ENCODE results near the gene OR5A2.
A peak's percentile ranks its signal among the peaks of the same experiment; 100 is the strongest.
"Not testable (repeated sequence)": the region's sequence is repeated elsewhere in the genome, so short reads cannot be mapped to it uniquely, and the experiment has no call there.

OR5A2 gene

DNA sequence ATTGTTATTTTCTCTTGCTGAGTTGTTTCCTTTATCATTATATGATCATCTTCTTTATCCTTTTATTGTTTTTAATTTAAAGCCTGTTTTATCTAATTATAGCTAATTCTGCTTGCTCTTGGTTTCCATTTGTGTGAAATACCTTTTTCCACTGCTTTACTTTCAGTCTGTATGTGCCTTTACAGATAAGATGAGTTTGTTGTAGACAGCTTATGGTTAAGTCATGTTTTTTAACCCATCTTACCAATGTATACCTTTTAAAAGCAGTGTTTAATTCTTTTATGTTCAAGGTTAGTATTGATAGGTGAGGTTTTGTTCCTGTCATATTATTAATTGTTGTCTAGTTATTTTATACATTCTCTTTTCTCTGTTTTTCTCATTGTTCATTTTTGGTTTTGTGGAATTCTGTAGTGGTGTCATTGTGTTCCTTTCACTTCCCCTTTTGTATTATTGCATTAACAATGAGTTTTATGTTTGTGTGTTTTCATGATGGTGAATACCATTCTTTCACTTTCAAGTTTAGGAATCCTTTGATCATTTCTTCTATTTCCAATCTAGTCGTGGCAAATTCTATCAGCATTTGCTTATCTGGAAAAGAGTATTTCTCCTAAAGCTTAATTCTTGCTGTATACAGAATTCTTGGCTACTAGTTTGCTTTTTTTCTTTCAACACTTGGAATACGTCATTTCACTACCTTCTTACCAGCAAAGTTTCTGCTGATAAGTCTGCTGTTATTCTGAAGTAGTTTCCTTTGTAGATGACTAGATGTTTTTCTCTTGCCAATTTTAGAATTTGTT, 45.8 kb downstream of the OR5A2 start:
- DNase-seq, result peak; percentile 44 to 52

DNA sequence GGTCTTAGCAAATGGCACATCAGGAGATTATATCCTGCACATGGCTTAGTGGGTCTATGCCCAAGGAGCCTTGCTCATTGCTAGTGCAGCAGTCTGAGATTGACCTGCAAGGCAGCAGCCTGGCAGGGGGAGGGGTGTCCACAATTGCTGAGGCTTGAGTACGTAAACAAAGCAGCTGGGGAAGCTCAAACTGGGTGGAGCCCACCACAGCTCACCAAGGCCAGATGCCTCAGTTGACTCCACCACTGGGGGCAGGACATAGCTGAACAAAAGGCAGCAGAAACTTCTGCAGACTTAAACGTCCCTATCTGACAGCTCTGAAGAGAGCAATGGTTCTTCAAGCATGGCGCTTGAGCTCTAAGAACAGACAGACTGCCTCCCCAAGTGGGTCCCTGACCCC, 53.9 kb downstream of the OR5A2 start:
- DNase-seq, result not testable (repeated sequence)

DNA sequence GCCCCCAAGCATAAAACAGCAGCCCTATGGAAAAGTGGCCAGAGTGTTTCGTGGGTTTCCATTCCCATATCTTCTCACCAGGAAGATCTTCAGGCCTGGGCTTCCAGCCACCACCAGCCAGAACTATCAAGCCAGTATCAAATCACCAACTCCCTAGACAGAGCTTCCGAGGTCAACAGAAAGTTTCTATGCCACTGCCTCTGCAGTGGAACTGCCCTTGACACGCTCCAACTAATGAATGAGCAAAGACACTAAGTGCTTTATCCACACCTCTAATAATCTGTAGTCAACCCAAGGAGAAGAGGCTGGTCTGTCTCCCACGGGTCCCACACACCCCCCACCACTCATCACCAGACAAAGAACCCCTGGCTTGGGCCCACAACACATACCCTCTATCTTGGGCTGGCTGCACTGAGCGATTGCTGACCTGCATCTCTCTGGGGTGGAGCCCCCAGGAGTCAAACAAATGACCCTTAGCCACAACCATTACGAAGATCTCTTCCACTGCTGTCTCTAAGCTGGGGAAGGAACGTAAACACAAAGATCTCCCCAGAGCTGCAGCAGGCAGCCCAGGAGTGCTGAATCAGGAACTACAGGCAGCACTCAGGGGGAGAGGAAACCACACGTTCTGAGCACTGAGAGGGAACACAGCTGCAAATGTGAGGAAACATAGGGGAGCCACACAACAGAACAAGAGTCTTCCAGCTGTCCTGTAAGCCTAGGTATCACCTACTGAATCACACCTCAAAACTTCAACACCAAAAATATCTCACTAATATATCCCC, 57.8 kb downstream of the OR5A2 start:
- no peak for DNase-seq
